GM18517 (cell line): Measurements from ENCODE around the gene TMIGD1.

ENCODE experiments used
- ATAC-seq: cut with Tn5 transposase; IDR thresholded peaks from one replicate; pipeline ENCODE4 v1.9.1; 2021; ENCODE audit warnings: mild to moderate bottlenecking, moderate library complexity; ENCODE audit not compliant: unreplicated experiment

The TMIGD1 gene

DNA sequence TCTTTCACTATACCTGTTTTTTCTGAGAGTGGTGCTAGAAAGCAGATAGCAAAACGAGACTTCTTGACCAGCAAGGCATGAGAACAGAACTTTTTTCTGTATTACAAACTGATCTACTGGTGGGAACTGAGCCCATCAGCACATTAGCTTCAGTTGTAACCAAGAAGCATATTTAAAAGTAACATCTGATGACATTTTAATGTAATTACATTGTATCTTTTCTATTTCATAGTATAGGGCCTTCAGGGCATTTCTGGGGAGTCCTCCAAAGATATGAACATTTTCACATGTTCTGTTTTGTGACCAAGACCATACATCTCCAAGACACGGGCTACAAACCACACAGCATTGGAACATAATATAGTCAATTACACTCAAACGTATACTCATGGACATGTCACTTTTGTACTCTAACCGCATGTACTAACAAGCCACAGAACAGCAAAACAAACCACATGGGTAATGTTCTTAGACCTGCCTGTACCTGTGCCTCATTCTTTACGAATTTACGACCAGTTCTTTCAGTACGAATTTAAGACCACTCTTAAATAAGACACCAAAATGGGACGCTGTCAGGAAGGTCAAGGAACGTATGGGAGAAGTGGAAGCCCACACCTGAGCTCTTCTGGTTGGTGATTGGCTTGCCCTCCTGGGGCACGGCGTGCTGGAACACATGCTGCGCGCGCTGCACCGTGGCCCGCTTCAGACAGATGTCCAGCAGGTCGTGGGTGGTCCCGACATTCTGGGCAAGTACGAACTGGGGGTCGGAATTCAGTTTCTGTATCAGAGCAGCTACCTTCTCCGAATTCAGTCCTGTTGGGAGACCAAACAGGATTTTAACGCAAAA lies 42.9 kb downstream of the TMIGD1 start:
- ATAC-seq, result no peak

GRCh38 chr17:30290077-30290476 lies 43.8 kb downstream of the TMIGD1 start:
- no peak for ATAC-seq

DNA sequence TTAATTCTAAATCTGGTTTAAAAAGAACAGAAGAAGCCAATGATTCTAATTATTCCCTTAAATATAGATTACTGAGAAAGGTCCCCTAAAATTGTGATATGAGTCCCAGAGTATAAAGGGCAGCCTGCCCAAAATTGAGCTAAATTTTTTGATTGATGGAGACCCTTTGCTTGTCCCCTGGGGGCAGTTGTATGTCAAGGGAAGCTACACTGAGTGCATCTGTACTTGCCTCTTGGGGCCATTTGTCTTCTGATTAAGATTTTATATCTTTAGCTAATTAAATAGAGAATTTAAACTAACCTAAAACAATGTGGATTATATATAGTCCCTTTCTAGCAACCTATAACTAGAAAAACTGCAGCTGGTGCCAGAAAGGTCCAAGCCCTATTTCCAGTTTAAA lies 54.7 kb downstream of the TMIGD1 start:
- ATAC-seq, result no peak

DNA sequence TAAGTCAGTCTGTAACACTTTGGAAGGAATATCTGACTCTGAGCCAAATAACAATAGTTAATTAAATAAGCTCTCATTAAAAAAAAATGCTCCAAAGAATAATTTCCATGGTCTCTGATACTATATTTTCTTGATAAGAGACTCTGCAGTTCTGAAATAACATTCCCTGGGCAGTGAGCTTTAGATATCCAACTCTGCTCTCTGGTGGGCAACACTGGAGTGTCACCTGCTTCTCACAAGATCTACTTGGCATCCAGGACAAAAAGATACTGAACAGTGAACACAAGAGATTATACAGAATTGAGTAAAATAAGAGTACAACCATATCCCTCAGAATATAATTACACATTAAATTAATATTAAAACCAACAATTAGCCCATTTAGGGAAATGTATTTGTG lies 55.8 kb downstream of the TMIGD1 start:
- no peak for ATAC-seq

DNA sequence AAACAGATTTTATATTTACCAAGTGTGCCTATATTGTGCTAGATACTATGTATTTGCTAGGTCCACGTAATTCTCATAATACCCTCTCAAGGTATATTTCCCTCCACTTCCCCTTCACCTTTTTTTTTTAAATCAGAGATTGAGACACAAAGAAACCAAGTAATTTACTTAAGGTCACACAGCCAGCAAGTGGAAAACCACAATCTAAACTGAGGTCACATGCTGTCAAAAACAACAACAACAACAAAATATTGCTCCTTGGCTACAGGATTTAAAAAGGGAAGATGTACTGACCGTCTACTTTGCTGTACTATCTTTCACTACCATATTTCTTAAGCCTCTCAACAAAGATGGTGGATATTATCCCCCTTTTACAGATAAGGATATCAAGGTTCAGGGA lies 57.9 kb downstream of the TMIGD1 start:
- no peak for ATAC-seq

DNA sequence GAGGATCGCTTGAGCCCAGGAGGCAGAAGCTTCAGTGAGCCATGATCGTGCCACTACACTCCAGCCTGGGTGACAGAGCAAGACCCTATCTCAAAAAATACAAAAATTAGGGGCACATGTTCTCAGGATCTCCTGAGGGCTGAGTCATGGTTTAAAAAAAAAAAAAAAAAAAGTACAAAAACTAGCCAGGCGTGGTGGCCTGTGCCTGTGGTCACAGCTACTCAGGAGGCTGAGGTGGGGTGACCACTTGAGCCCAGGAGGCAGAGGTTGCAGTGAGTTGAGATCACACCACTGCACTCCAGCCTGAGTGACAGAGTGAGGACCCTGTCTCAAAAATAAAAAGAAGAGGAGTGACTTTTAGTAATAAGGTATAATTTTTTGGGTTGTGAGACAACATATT lies 59.0 kb downstream of the TMIGD1 start:
- no peak for ATAC-seq

- ATAC-seq, result no peak
Measured at GRCh38 chr17:30273373-30273772, 60.5 kb downstream of the TMIGD1 start.

DNA sequence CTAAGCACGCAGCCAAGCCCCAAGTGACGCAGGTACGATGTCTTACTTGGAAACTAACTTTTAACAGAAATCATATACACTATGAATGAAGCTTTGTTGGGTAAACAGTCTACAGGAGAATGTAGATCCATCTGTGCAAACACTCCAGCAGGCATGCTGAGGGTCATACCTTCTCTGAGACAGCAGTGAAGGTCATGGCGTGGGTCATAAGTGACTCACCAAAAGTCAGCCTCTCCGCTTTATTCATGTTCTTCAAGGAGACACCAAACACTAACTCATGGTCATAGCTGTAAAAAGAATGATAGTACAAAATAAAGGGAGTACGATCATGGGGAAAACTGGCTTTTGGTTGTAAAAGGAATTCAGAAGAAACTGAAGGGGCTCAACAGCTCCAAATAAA lies 62.8 kb downstream of the TMIGD1 start:
- no peak for ATAC-seq

- ATAC-seq, result no peak
Measured at GRCh38 chr17:30267625-30268024, 66.2 kb downstream of the TMIGD1 start.
